IPS-20b (cell line): ENCODE results near the gene RNU7-1.

ENCODE experiments used
- H3K27ac ChIP-seq: one replicate; pipeline ENCODE4 v1.5.1; 2013; ENCODE audit warnings: low read length
- H3K27me3 ChIP-seq: 2 replicates; pipeline ENCODE4 v1.6.1; 2013; ENCODE audit warnings: mild to moderate bottlenecking, low read length, inconsistent platforms; ENCODE audit not compliant: insufficient read depth
- H3K36me3 ChIP-seq: 2 replicates; pipeline ENCODE4 v1.6.1; 2013; ENCODE audit warnings: low read depth, mild to moderate bottlenecking, inconsistent platforms, low read length, moderate library complexity; ENCODE audit not compliant: insufficient read depth
- H3K4me1 ChIP-seq: 2 replicates; pipeline ENCODE4 v1.6.1; 2013; ENCODE audit warnings: mild to moderate bottlenecking, control low read depth, inconsistent platforms, low read length, moderate library complexity; ENCODE audit not compliant: insufficient read depth
- H3K4me3 ChIP-seq: 2 replicates; pipeline ENCODE4 v1.5.1; 2013; ENCODE audit warnings: mild to moderate bottlenecking, low read length, inconsistent platforms
- H3K9ac ChIP-seq: 2 replicates; pipeline ENCODE4 v1.6.1; 2013; ENCODE audit warnings: low read depth, mild to moderate bottlenecking, inconsistent platforms, low read length, moderate library complexity
- H3K9me3 ChIP-seq: 2 replicates; pipeline ENCODE4 v1.6.1; 2013; ENCODE audit warnings: mild to moderate bottlenecking, low read depth, low read length, inconsistent platforms; ENCODE audit not compliant: insufficient read depth

Gene RNU7-1

DNA sequence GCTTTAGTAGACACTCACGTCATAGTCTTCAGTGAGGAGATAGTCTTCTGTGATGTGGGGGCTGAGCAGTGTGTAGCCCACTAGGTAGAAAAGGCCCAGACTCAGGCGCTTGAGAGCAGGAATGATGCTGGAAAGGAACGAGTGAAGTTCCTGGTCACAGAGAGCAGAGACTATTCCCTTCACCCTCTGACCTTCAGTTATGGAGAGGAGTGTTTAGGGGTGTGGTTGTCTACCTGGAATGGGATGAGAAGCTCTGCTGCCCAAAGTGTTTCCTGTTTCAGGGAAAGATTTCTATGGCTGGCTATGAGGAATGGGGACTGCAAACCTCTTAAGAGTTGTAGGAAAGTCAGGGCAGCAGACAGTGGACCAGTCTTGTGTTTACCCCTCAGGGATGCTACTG is 35.8 kb downstream of the RNU7-1 start:
- no peaks in the 10 kb centered on the region for H3K9me3 ChIP-seq

DNA sequence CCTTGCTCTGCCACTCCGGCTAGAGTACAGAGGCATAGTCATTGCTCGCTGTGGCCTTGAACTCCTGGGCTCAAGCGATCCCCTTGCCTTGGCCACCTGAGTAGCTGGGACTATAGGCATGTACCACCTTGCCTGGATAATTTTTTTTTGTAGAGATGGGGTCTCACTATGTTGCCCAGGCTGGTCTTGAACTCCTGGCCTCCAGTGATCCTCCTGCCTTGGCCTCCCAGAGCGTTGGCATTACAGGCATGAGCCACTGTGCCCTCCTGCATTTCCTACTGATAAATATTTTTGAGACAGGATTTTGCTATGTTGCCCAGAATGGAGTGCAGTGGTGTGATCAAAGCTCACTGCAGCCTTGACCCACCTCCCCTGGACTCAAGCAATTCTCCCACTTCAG is 36.5 kb downstream of the RNU7-1 start:
- no peak overlapping the region for H3K9ac ChIP-seq
- peaks cover 86% of the 10 kb centered on the region for H3K36me3 ChIP-seq
- no peak overlapping the region for H3K27ac ChIP-seq
- H3K9me3 ChIP-seq: no peaks in the 10 kb centered on the region
- no peak overlapping the region for H3K4me3 ChIP-seq
- no peaks in the 10 kb centered on the region for H3K4me1 ChIP-seq
- H3K27me3 ChIP-seq: no peaks in the 10 kb centered on the region

More for the DNA sequence above, 35.8 kb downstream of the RNU7-1 start:
- H3K27ac ChIP-seq: no peak overlapping the region
- H3K4me1 ChIP-seq: no peaks in the 10 kb centered on the region
- H3K4me3 ChIP-seq: no peak overlapping the region
- no peaks in the 10 kb centered on the region for H3K27me3 ChIP-seq
- no peak overlapping the region for H3K9ac ChIP-seq
- H3K36me3 ChIP-seq: peaks cover 92% of the 10 kb centered on the region

DNA sequence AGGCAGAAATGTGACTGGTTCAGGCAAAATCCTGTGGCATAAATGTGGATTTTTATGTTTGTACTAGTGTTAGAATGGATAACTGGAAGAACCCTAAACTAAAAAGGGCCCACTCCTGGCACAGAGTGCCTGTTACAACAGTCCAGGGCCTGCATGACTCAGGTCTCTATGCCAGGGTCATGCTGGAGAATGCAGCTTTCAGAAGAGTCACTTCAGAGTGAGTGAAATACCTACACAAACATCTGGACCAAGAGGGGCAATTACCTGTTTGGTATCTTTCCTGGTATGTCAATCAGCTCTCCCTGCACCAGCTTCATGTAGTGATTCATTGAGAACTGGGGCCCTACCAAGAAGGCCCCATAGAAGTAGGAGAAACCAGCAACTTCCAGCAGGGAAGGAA is 37.1 kb downstream of the RNU7-1 start:
- H3K4me1 ChIP-seq: no peaks in the 10 kb centered on the region
- H3K27me3 ChIP-seq: no peaks in the 10 kb centered on the region
- no peak overlapping the region for H3K9ac ChIP-seq
- H3K36me3 ChIP-seq: peaks cover 80% of the 10 kb centered on the region
- H3K4me3 ChIP-seq: no peak overlapping the region
- H3K27ac ChIP-seq: no peak overlapping the region
- H3K9me3 ChIP-seq: no peaks in the 10 kb centered on the region

DNA sequence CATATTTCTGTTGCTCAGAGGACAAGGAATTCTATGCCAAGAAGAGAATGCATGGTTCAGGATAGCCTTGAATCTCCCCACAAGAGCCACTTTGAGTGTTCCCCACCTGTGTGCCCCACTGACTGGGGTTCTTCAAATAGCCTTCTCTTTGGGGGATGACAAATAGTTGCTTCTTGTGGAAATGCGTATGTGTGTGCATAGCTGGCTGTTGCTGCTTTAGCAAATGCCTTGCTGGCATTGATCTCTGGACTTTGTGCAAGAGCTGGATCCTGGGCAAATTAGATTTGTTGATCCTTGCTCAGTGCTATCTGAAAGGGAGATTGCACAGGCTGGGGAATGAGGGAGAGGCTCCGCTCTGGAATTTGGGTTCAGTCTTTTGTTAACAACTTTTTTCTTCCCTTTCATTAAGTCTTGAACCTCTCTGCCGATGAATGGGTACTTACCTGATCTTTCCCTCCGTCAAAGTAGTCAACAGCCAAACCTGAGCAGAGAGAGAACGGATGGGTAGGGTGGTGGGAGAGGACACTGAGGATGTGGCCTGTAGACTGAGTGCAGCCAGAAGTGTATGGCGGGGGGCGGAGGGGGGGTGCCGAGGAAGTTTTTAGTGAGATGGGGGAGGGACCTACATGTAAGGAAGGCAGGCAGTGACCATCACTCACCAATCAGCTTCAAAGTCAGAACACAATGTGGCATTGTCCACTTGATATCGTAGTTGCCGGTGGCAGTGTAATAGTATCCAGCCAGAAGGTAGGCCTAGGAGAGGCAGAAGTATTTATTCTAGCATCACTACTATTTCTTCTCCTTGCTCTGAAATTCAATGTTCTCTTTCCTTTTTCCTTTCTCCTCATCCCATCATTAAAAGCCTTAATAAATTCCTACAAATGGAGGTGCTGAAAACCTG is 37.8 kb downstream of the RNU7-1 start:
- H3K4me3 ChIP-seq: no peak overlapping the region
- no peaks in the 10 kb centered on the region for H3K9me3 ChIP-seq
- H3K36me3 ChIP-seq: peaks cover 73% of the 10 kb centered on the region
- H3K4me1 ChIP-seq: no peaks in the 10 kb centered on the region
- H3K27me3 ChIP-seq: no peaks in the 10 kb centered on the region
- H3K27ac ChIP-seq: no peak overlapping the region
- no peak overlapping the region for H3K9ac ChIP-seq

DNA sequence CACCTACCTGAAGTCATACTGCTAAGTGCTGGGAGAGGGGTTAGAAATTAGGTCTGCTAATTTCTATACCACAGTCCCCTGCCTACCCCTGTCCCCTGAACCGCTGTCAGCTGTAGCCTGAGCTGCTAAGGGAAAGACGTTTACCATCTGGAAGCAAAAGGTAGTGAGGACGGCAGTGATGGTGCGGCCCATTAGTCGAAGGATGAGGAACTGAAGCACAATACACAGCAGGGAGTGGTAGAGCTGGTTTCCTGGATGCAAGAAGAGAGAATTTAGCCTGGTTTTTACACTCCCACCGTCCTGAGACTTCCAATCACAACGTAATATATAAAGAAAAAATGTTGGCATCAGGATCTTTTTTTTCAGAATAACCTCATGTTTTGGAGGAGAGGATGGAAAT is 38.9 kb downstream of the RNU7-1 start:
- H3K27ac ChIP-seq: no peak overlapping the region
- H3K27me3 ChIP-seq: no peaks in the 10 kb centered on the region
- no peaks in the 10 kb centered on the region for H3K9me3 ChIP-seq
- H3K4me3 ChIP-seq: no peak overlapping the region
- H3K4me1 ChIP-seq: no peaks in the 10 kb centered on the region
- no peak overlapping the region for H3K9ac ChIP-seq
- peaks cover 62% of the 10 kb centered on the region for H3K36me3 ChIP-seq

GRCh38 chr12:6987956-6988553 is 44.4 kb downstream of the RNU7-1 start:
- H3K4me3 ChIP-seq: no peak overlapping the region
- H3K36me3 ChIP-seq: peaks cover 19% of the 10 kb centered on the region
- no peak overlapping the region for H3K27ac ChIP-seq
- no peaks in the 10 kb centered on the region for H3K27me3 ChIP-seq
- H3K9ac ChIP-seq: no peak overlapping the region
- no peaks in the 10 kb centered on the region for H3K9me3 ChIP-seq
- H3K4me1 ChIP-seq: no peaks in the 10 kb centered on the region
